ENCODE measurements around the gene SLC38A6. TPM values are rescaled to one million over a fixed set of nuclear protein-coding genes. Genes with fewer than 3 reads are reported as not detected.

The SLC38A6 gene
- polyA plus RNA-seq: 10 to 100 TPM in 1 of 3 donors, 1 to 10 TPM in 2; 2.7 to 11.8 (median 6.4) TPM

- 0% methylated on average over 59 of the region's 59 CpGs for WGBS, 3 donors
- H3K27ac ChIP-seq (ENCODE audit: low read depth, low read length): no peak within 1 kb of the TSS
Observed at GRCh38 chr14:60980811-60981632, at the start of gene SLC38A6, which contains the start of gene TRMT5. TSS of gene SLC38A6 (plus strand) at chr14:60981245. CDS start at chr14:60981278, 33 bp downstream. TSS of gene TRMT5 (minus strand) at chr14:60981079. CDS start at chr14:60980973, 106 bp downstream.

DNA sequence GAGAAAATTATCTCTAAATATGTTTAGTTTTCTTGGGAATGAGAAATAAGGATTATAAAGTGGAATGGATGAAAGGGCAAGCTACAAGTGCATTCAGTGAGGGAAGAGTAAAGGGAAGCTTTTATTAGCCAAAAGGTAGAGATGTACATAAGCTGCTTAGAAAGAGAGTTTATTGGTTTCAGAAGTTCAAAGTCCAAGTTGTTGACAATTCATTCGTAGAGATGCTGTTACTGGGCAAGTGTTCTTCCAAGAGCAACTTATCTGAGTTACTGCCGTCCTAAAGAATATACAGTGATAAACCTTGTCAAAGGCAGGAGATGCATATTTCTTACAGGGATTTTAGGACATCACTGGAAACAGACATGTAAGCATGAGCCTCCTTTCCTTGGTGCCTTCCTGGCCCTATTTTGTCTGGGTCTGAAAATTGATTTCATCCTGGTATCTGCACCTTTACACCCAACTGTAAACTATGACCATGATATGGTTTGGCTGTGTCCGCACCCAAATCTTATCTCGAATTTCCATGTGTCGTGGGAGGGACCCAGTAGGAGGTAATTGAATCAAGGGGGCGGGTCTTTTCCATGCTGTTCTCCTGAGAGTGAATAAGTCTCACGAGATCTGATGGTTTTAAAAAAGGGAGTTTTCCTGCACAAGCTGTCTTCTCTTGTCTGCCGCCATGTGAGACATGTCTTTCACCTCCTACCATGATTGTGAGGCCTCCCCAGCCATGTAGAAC lies 47.0 kb upstream of the SLC38A6 start:
- WGBS, 3 donors: 80 to 91% (median 88%) methylated on average over 8 of the region's 8 CpGs
- no peak overlapping the region for H3K27ac ChIP-seq (ENCODE audit: low read depth, low read length)

- no peak overlapping the region for H3K27ac ChIP-seq (ENCODE audit: low read depth, low read length)
Observed at GRCh38 chr14:60935319-60935718, 45.7 kb upstream of the SLC38A6 start.

- 98 to 100% (median 100%) methylated on average over 1 of the region's 1 CpG for WGBS, 3 donors
- H3K27ac ChIP-seq (ENCODE audit: low read depth, low read length): no peak overlapping the region
Observed at GRCh38 chr14:60943637-60944032, 37.4 kb upstream of the SLC38A6 start.

DNA sequence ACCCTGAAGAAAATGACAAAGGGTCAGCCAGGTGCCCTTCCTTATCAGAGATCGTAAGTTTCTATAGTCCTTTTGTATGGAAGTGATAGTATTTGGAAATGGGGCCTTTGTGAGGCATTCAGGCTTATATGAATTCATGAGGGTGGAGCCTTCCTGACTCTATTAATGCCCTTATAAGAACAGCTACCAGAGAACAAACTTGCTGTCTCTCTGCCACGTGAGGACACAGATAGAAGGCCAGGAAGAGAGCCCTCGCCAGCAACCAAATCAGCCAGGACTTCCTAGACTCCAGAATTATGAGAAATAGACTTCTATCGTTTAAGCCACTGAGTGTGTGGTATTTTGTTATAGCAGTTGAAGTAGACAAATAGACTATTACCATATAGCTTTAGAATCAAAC lies 36.8 kb upstream of the SLC38A6 start:
- no peak overlapping the region for H3K27ac ChIP-seq (ENCODE audit: low read depth, low read length)
- WGBS, 3 donors: 65 to 67% (median 66%) methylated on average over 4 of the region's 4 CpGs

DNA sequence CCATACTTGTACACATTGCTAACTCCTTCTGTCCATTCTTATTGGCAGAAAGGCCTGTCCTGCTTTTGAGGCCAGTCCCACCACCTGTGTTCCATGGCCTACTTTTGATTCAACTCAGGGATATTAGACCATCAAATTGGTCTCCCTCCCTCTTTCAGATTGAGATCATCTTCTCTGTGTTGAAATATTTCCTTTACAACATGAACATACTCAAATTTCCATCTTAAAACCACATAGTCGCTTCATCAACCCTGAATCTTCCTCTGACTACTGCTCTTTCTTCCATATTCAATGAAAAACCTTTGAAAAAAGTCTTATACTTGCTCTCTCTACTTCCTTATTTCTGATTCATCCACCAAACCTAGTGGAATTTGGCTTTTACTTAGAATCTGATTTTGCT lies 35.1 kb upstream of the SLC38A6 start:
- 56 to 90% (median 72%) methylated on average over 1 of the region's 1 CpG for WGBS, 3 donors
- H3K27ac ChIP-seq (ENCODE audit: low read depth, low read length): no peak overlapping the region

DNA sequence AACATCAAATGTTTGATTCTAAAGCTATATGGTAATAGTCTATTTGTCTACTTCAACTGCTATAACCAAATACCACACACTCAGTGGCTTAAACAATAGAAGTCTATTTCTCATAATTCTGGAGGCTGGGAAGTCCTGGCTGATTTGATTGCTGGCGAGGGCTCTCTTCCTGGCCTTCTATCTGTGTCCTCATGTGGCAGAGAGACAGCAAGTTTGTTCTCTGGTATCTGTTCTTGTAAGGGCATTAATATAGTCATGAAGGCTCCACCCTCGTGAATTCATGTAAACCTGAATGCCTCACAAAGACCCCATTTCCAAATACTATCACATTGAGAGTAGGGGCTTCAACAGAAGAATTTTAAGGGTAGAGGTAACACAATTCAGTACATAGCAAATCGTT lies 34.3 kb upstream of the SLC38A6 start:
- WGBS, 3 donors: 88 to 96% (median 94%) methylated on average over 3 of the region's 3 CpGs
- H3K27ac ChIP-seq (ENCODE audit: low read depth, low read length): no peak overlapping the region

DNA sequence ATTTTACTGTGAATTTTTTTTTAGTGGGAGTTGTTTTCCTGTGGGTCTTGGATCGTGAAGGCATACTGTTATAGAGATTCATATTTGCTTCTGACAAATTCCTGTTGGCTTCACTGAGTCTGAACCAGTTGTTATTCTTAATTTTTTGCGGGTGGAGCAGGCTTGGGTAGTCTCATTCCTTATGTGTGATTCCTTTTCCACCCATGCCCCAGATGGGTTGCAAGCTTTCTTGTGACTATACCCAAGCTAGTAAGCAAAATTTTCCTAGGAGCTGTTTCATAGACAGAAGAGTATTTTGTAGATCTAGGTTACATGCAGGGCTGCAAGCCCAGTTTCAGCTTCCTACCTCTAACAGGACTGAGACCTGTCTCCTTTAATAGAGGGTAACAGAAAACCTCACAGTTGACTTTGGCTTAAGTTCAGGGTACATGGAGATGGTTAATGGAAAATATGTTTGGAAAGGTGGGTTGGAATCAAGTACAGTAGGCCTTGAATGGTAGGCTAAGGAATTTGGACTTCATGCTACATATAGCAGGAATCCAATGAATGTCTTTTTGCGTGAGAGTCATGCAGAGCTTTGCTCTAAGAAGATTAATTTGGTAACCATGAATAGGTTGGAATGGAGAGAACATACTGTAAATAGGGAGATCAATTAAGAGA lies 29.1 kb upstream of the SLC38A6 start:
- WGBS, 3 donors: 51 to 62% (median 60%) methylated on average over 3 of the region's 3 CpGs
- H3K27ac ChIP-seq (ENCODE audit: low read depth, low read length): no peak overlapping the region

GRCh38 chr14:60956202-60956601 lies 24.8 kb upstream of the SLC38A6 start:
- WGBS, 3 donors: 77 to 93% (median 84%) methylated on average over 4 of the region's 4 CpGs
- no peak overlapping the region for H3K27ac ChIP-seq (ENCODE audit: low read depth, low read length)

GRCh38 chr14:60956632-60957031 lies 24.4 kb upstream of the SLC38A6 start:
- no peak overlapping the region for H3K27ac ChIP-seq (ENCODE audit: low read depth, low read length)
- 64 to 93% (median 88%) methylated on average over 1 of the region's 1 CpG for WGBS, 3 donors

- no peak overlapping the region for H3K27ac ChIP-seq (ENCODE audit: low read depth, low read length)
Observed at GRCh38 chr14:60958146-60958545, 22.9 kb upstream of the SLC38A6 start.

GRCh38 chr14:60963761-60964160 lies 17.3 kb upstream of the SLC38A6 start:
- no peak overlapping the region for H3K27ac ChIP-seq (ENCODE audit: low read depth, low read length)
- WGBS, 3 donors: 65 to 77% (median 71%) methylated on average over 2 of the region's 2 CpGs

GRCh38 chr14:60964904-60965303 lies 16.1 kb upstream of the SLC38A6 start:
- 56 to 77% (median 74%) methylated on average over 2 of the region's 2 CpGs for WGBS, 3 donors

GRCh38 chr14:60965402-60965801 lies 15.6 kb upstream of the SLC38A6 start:
- H3K27ac ChIP-seq (ENCODE audit: low read depth, low read length): no peak overlapping the region

More at GRCh38 chr14:60964904-60965303, 16.1 kb upstream of the SLC38A6 start:
- no peak overlapping the region for H3K27ac ChIP-seq (ENCODE audit: low read depth, low read length)

GRCh38 chr14:60968099-60968498 lies 12.9 kb upstream of the SLC38A6 start:
- no peak overlapping the region for H3K27ac ChIP-seq (ENCODE audit: low read depth, low read length)
- WGBS, 3 donors: 84 to 93% (median 93%) methylated on average over 1 of the region's 1 CpG

GRCh38 chr14:60968671-60969070 lies 12.4 kb upstream of the SLC38A6 start:
- H3K27ac ChIP-seq (ENCODE audit: low read depth, low read length): no peak overlapping the region

DNA sequence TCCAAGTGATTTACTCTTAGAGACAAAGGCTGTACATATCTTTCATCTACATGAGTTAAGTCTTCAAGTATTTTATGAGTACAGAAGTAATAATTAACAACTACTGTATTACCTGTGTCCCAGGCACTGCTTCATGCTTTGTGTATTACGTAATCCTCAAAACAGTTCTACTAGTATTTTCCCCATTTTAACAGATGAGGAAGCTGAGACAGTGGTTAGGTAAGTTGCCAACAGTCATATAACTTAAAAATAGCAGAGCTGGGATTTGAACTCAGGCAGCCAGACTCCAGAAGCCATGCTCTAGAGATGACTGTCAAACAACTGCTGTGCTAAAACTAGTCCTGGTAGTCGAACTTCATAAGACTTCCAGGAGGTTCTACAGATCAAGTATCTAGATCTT lies 10.9 kb upstream of the SLC38A6 start:
- 92 to 95% (median 95%) methylated on average over 2 of the region's 2 CpGs for WGBS, 3 donors
- H3K27ac ChIP-seq (ENCODE audit: low read depth, low read length): no peak overlapping the region

DNA sequence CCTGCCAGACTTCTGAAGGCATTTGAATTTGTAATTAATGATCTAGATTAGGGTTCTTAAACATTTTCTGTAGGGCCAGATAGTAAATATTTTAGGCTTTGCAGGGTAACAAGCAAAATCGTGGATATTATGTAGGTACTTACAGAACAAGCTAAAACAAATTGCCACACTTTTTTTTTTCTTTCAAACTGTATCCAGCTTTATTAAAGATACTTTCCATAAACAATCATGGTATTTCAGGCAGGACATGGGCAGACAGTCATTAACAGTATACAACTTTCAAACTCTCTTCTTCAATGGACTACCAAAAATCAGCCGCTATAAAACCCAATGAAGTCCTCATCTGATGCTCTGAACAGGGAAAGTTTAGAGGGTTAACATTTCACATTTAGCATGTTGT lies 9.8 kb upstream of the SLC38A6 start:
- no peak overlapping the region for H3K27ac ChIP-seq (ENCODE audit: low read depth, low read length)
- 25 to 36% (median 35%) methylated on average over 2 of the region's 2 CpGs for WGBS, 3 donors

- 97 to 99% (median 97%) methylated on average over 15 of the region's 15 CpGs for WGBS, 3 donors
- no peak overlapping the region for H3K27ac ChIP-seq (ENCODE audit: low read depth, low read length)
Observed at GRCh38 chr14:60972295-60972694, 8.8 kb upstream of the SLC38A6 start.
